GM23248 (cell line): ENCODE measurements around the gene CNTNAP4. TPM values are rescaled to one million over a fixed set of nuclear protein-coding genes. Genes with fewer than 3 reads are reported as not detected.

Experiments
- DNase-seq: peaks from one replicate; pipeline ENCODE4 v3.0.0-alpha.2; 2015
- H2AFZ ChIP-seq: fragments of 200-600 bp; sonication (generic); 2 replicates; pipeline ENCODE4 v1.6.1; 2016; ENCODE audit warnings: antibody characterized with exemption
- H3F3A ChIP-seq: fragments of 200-600 bp; sonication (generic); 2 replicates; pipeline ENCODE4 v1.6.1; 2016; ENCODE audit warnings: mild to moderate bottlenecking, antibody characterized with exemption, mixed run types; ENCODE audit not compliant: insufficient read depth
- H3K27ac ChIP-seq: fragments of 200-600 bp; sonication (generic); 2 replicates; pipeline ENCODE4 v1.5.1; 2016; ENCODE audit warnings: mild to moderate bottlenecking
- H3K27me3 ChIP-seq: fragments of 200-600 bp; sonication (generic); replicated peaks from 2 replicates; pipeline ENCODE4 v1.6.1; 2016; ENCODE audit warnings: mild to moderate bottlenecking; ENCODE audit not compliant: insufficient read depth
- H3K36me3 ChIP-seq: fragments of 200-600 bp; sonication (generic); 2 replicates; pipeline ENCODE4 v1.6.1; 2016; ENCODE audit warnings: low read depth, mild to moderate bottlenecking
- H3K4me1 ChIP-seq: fragments of 200-600 bp; sonication (generic); 2 replicates; pipeline ENCODE4 v1.6.1; 2016; ENCODE audit warnings: mild to moderate bottlenecking; ENCODE audit not compliant: insufficient read depth
- H3K4me2 ChIP-seq: fragments of 200-600 bp; sonication (generic); one replicate; pipeline ENCODE4 v1.6.1; 2016; ENCODE audit warnings: mild to moderate bottlenecking; ENCODE audit not compliant: unreplicated experiment
- H3K4me3 ChIP-seq: fragments of 200-600 bp; sonication (generic); 2 replicates; pipeline ENCODE4 v1.5.1; 2016; ENCODE audit warnings: mild to moderate bottlenecking
- H3K79me2 ChIP-seq: fragments of 200-600 bp; sonication (generic); 2 replicates; pipeline ENCODE4 v1.6.1; 2016; ENCODE audit warnings: mild to moderate bottlenecking; ENCODE audit not compliant: insufficient read depth
- H3K9ac ChIP-seq: fragments of 200-600 bp; sonication (generic); 2 replicates; pipeline ENCODE4 v1.6.1; 2016; ENCODE audit warnings: mild to moderate bottlenecking
- H3K9me2 ChIP-seq: fragments of 200-600 bp; sonication (generic); 2 replicates; pipeline ENCODE4 v1.6.1; 2016; ENCODE audit warnings: mixed run types, mild to moderate bottlenecking, moderate library complexity; ENCODE audit not compliant: insufficient read depth
- H3K9me3 ChIP-seq: fragments of 200-600 bp; sonication (generic); one replicate; pipeline ENCODE4 v1.6.1; 2017; ENCODE audit warnings: low read depth
- H4K20me1 ChIP-seq: fragments of 200-600 bp; sonication (generic); 2 replicates; pipeline ENCODE4 v1.6.0; 2016; ENCODE audit not compliant: insufficient read depth
- EZH2 ChIP-seq: fragments of 200-600 bp; sonication (generic); IDR thresholded peaks from 2 replicates; pipeline ENCODE4 v1.6.1; 2018; ENCODE audit warnings: antibody characterized with exemption, mild to moderate bottlenecking; ENCODE audit not compliant: insufficient read depth, poor library complexity, severe bottlenecking
- EZH2phosphoT487 ChIP-seq: fragments of 200-600 bp; sonication (generic); IDR thresholded peaks from 2 replicates; pipeline ENCODE4 v1.6.1; 2018; ENCODE audit warnings: antibody characterized with exemption, moderate library complexity, mild to moderate bottlenecking, low read depth; ENCODE audit not compliant: insufficient read depth
- WGBS, 2 experiments: methylation state at CpG; one replicate each; pipeline ENCODE4 v1.1.6; 2015 to 2017; ENCODE audit warnings: low lambda C conversion rate in 2 of 2, low coverage in 1 of 2; ENCODE audit errors: missing lambda C conversion rate in 2 of 2; 5-methylcytosine and 5-hydroxymethylcytosine counted together
- in situ Hi-C: fragments of 300-500 bp; cut with MboI; formaldehyde crosslinking; loops from 2 replicates; pipeline ENCODE4 v1.15.0; 2020
- polyA plus RNA-seq: library from polyadenylated mRNA; unstranded; fragments of >200 nt; fragmentation: Nextera tagmentation; extraction: Ambion mirVana; gene quantifications from 2 replicates; pipeline ENCODE4 v1.2.1, GENCODE V29; 2016
- total RNA-seq: library from RNA; depleted of rRNA; stranded (reverse); fragments of >200 nt; shearing (Covaris generic); gene quantifications from 2 replicates; pipeline ENCODE4 v1.2.3, GENCODE V29; 2014

CNTNAP4 gene
- total and polyA plus RNA-seq, 2 experiments from 2014 or later, result not detected

DNA sequence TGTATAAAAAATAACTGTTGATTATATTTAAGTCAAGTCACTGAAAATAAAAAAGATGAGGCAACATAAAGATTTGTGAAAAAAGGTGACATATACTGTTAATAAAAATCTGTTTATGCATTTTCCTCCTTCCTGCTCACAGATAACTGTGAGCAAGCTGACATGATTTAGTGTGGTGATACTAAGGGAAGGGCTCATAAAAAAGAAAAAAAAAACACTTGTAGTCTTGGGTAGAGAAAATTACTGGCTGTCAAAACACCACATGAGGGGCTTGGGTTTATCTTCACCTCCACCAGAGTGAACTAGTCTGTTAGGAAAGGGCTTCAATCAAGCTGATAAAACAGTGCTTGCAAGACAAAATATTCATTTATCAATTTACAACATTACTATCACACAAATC is 247.6 kb downstream of the CNTNAP4 start:
- no peak overlapping the region for H2AFZ ChIP-seq
- H3K4me3 ChIP-seq, result no peak overlapping the region
- H3F3A ChIP-seq, result no peaks in the 10 kb centered on the region
- no peak for TF ChIP-seq EZH2
- TF ChIP-seq EZH2phosphoT487, result no peak
- in situ Hi-C loops, result no loop called here
- no peaks in the 10 kb centered on the region for H3K9me2 ChIP-seq
- no peaks in the 10 kb centered on the region for H4K20me1 ChIP-seq
- no peaks in the 10 kb centered on the region for H3K36me3 ChIP-seq
- no peak overlapping the region for H3K4me2 ChIP-seq
- no peak overlapping the region for H3K27ac ChIP-seq
- H3K27me3 ChIP-seq, result no peaks in the 10 kb centered on the region
- no peaks in the 10 kb centered on the region for H3K4me1 ChIP-seq
- H3K9me3 ChIP-seq, result no peaks in the 10 kb centered on the region
- no peaks in the 10 kb centered on the region for H3K79me2 ChIP-seq
- no peak overlapping the region for H3K9ac ChIP-seq
- DNase-seq, result no peak

DNA sequence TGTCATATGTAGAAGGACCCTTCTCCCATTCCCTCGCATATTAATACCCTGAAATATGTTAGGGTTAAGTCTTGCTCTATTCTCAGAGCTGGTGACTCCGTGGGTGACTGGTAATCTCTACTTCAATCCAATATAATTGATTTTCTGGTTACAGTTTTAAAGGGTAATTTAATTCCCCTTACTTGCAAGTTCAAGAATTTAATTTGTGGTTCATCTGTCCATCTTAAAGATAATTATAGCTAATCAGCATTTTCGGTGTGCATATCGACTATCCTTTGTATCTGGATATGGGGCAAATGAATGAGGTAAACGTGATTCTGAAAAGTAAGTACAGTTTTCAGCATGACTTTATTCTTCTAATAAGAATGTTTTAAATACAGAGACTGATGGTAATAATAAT is 250.0 kb downstream of the CNTNAP4 start:
- no peaks in the 10 kb centered on the region for H3K36me3 ChIP-seq
- H4K20me1 ChIP-seq, result no peaks in the 10 kb centered on the region
- H3K27ac ChIP-seq, result no peak overlapping the region
- H3K4me1 ChIP-seq, result no peaks in the 10 kb centered on the region
- in situ Hi-C loops, result no loop called here
- no peak overlapping the region for H3K4me2 ChIP-seq
- no peak overlapping the region for H3K9ac ChIP-seq
- TF ChIP-seq EZH2 (no peak), EZH2phosphoT487 (no peak)
- H2AFZ ChIP-seq, result no peak overlapping the region
- no peaks in the 10 kb centered on the region for H3F3A ChIP-seq
- H3K79me2 ChIP-seq, result no peaks in the 10 kb centered on the region
- no peaks in the 10 kb centered on the region for H3K9me2 ChIP-seq
- WGBS, 2 experiments, result 27 to 32% methylated on average over 5 of the region's 5 CpGs
- no peaks in the 10 kb centered on the region for H3K9me3 ChIP-seq
- H3K4me3 ChIP-seq, result no peak overlapping the region
- H3K27me3 ChIP-seq, result no peaks in the 10 kb centered on the region
- DNase-seq, result no peak

DNA sequence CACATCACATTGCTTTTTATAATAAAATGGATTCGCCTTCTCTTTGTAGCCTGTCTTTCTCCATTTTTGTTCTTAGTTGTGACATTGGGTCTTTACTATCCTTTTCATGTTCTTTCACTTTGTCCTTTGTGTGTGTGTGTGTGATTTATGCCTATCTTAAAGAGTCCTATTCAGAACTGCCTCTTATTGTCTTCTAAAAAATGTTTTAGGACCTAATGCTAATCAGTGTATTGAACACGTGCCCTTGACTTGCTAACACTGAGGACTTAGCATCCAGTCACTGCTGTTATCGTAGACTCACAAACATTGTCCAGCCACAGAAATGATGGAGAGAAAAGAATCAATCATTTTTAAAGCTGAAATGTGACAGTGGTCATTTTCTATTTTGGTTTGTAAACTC is 251.9 kb downstream of the CNTNAP4 start:
- TF ChIP-seq EZH2 (no peak), EZH2phosphoT487 (no peak)
- 26 to 36% methylated on average over 3 of the region's 3 CpGs for WGBS, 2 experiments
- no peaks in the 10 kb centered on the region for H3K9me2 ChIP-seq
- H3K79me2 ChIP-seq, result no peaks in the 10 kb centered on the region
- H3K9ac ChIP-seq, result no peak overlapping the region
- no peak overlapping the region for H3K4me3 ChIP-seq
- H3K9me3 ChIP-seq, result no peaks in the 10 kb centered on the region
- DNase-seq, result no peak
- no peak overlapping the region for H2AFZ ChIP-seq
- no peak overlapping the region for H3K27ac ChIP-seq
- in situ Hi-C loops, result no loop called here
- H3K4me1 ChIP-seq, result no peaks in the 10 kb centered on the region
- no peak overlapping the region for H3K4me2 ChIP-seq
- H4K20me1 ChIP-seq, result no peaks in the 10 kb centered on the region
- no peaks in the 10 kb centered on the region for H3F3A ChIP-seq
- H3K27me3 ChIP-seq, result no peaks in the 10 kb centered on the region
- H3K36me3 ChIP-seq, result no peaks in the 10 kb centered on the region

DNA sequence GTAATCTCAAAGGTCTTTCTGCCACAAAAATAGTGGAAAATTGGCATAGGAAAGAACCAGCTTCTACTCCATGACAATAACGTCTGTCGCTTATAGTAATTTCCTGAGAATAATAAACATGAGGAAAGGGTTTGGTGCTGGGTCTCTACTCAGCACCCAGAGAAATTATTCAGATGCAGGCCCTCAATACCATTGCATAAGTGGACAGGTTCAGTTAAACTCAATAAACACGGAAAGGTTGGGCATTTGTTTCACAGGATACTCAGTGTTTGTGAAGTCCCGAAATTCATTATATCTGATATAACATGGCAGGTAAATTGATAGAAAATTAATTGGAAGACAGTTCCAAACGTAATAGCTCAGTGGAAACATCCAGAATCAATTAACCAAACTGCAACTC is 254.0 kb downstream of the CNTNAP4 start:
- H2AFZ ChIP-seq, result no peak overlapping the region
- H3K27me3 ChIP-seq, result no peaks in the 10 kb centered on the region
- in situ Hi-C loops, result no loop called here
- no peaks in the 10 kb centered on the region for H3K79me2 ChIP-seq
- DNase-seq, result no peak
- H3F3A ChIP-seq, result no peaks in the 10 kb centered on the region
- no peak overlapping the region for H3K4me2 ChIP-seq
- no peaks in the 10 kb centered on the region for H3K4me1 ChIP-seq
- no peak overlapping the region for H3K27ac ChIP-seq
- no peaks in the 10 kb centered on the region for H3K9me3 ChIP-seq
- no peak overlapping the region for H3K4me3 ChIP-seq
- 40% methylated on average over 5 of the region's 5 CpGs for WGBS, 2 experiments
- no peaks in the 10 kb centered on the region for H3K9me2 ChIP-seq
- H3K9ac ChIP-seq, result no peak overlapping the region
- TF ChIP-seq EZH2 (no peak), EZH2phosphoT487 (no peak)
- H3K36me3 ChIP-seq, result no peaks in the 10 kb centered on the region
- H4K20me1 ChIP-seq, result no peaks in the 10 kb centered on the region

DNA sequence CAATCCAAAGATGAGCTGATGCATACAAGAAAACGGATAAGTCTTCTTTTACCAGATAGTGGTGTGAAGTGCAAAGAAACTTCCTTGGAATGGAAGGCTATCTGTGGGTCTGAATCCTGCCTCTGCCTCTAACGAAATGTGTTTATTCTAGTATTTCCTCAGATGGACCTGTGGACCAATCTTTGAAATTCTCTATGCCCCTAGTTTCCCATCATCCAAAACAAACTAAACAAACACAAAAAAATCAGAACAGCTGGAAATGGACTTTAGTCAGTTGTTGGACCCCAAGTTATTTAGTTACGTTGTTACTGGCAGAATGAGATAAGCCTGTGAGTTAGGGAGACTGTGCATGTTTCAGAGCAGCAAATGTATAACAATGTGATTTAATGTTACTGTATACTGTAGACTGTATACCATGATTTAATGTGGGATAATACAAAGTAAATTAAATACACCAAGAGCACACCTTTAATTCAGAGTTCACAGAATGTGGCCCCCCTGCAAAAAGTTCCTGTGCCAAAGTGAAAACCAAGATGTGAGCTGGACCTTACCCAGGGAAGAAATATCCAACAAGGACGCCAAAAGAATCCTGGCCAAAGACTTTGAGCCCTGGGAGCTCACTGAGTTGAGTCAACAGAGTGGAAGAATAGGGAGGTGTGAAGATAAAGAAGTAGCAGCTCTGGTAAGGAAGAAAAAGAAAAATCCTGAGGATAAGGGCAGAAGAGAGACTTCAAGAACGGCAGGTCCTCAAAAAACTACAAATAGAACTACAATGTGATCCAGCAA is 255.2 kb downstream of the CNTNAP4 start:
- DNase-seq, result no peak
- Histone ChIP-seq H3K36me3 (no peaks in the 10 kb centered on the region), H3K9me2 (no peaks in the 10 kb centered on the region), H3K9ac (no peak overlapping the region), H3K4me3 (no peak overlapping the region), H3K4me2 (no peak overlapping the region), H4K20me1 (no peaks in the 10 kb centered on the region), H3F3A (no peaks in the 10 kb centered on the region), H3K9me3 (peaks cover 5% of the 10 kb centered on the region), H2AFZ (no peak overlapping the region), H3K4me1 (no peaks in the 10 kb centered on the region), H3K79me2 (no peaks in the 10 kb centered on the region), H3K27ac (no peak overlapping the region), H3K27me3 (no peaks in the 10 kb centered on the region)
- TF ChIP-seq EZH2phosphoT487, result no peak
- no peak for TF ChIP-seq EZH2
- WGBS, 2 experiments, result 15 to 16% methylated on average over 5 of the region's 5 CpGs
- in situ Hi-C loops, result no loop called here
